SK-N-MC (cell line): Measurements from ENCODE around the gene UBE2U.

ENCODE experiments used
- EZH2 ChIP-seq: fragments of 200-600 bp; sonication (generic); IDR thresholded peaks from one replicate; pipeline ENCODE4 v1.6.1; 2017; ENCODE audit warnings: antibody characterized with exemption
- FOXP2 ChIP-seq: optimal IDR thresholded peaks from 2 replicates; pipeline ENCODE3; 2011; ENCODE audit warnings: mild to moderate bottlenecking, moderate library complexity; ENCODE audit not compliant: insufficient read depth; ENCODE audit errors: extremely low read length, control extremely low read depth
- POLR2AphosphoS5 ChIP-seq: IDR thresholded peaks from 2 replicates; pipeline ENCODE4 v1.6.1; 2012; ENCODE audit warnings: mild to moderate bottlenecking, low read depth, low read length, borderline replicate concordance

DNA sequence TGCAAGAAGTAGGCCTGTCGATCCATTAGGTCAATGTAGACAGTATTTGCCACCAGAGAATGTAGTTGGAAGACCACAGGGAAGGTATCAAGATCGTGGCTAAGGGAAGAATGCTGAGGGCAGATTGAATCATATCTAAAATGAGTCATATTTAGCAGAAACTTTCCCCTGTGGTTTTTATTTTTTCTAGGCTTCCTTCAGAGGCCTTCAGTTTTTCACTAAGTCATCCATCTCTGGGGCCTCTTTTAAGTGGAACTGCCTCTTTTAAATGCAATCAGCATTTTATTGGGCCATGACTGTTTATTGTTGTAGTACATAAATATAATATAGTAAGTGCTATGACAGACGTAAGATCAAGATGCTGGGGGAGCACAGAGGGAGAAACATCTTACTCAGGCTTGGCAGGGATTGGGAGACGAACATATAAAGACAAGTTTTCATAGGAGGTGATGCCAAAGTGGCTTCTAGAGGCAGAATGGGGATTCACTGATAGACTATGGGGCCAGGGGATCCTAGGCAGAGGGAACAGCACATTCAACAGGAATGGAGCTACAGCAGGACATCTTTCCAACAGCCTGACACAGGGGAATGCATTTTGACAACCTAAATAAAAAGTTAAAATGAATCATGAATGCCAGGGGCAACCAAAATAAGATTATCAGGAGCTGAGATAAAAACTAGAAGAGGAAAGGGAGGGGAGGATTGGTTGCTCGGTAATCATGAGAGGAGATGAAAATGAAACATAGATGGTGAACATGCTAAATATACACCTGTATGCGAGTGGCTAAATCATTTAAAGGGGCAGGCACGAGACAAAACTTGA lies 20.1 kb downstream of the UBE2U start:
- TF ChIP-seq EZH2 (no peak), POLR2AphosphoS5 (no peak), FOXP2 (no peak)
